ENCODE results near the gene CLEC7A.

Gene CLEC7A

DNA sequence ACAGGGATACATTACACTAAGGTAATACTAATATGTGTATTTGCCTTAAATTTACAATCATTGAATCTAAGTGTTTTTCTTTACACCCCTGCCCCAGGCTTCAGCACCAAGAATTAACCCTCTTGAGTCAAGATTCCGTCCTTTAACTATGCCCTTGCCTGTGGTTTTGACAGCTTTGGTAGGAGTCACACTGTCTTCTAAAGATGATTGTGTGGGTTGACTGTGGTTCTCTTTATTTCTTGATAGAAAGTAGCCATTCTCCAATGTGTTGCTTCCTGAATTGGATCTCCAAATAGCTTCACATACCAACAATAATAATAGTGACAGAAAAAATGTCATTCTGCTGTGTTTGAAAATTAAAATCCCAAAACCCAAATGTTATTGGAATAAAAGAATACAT lies 3.6 kb downstream of the CLEC7A start:
- TF ChIP-seq CTCF (IDR thresholded peaks at IDR 0.05; ENCODE audit: borderline replicate concordance, insufficient read depth, low read depth, low read length) = no peak
- H3K4me3 ChIP-seq (ENCODE audit: low read depth, low read length) = no peak overlapping the region

- H3K4me3 ChIP-seq (ENCODE audit: low read depth, low read length) = no peak overlapping the region
- no peak for TF ChIP-seq CTCF (IDR thresholded peaks at IDR 0.05; ENCODE audit: borderline replicate concordance, insufficient read depth, low read depth, low read length)
These were observed 7.3 kb downstream of the CLEC7A start for GRCh38 chr12:10122689-10123088.

DNA sequence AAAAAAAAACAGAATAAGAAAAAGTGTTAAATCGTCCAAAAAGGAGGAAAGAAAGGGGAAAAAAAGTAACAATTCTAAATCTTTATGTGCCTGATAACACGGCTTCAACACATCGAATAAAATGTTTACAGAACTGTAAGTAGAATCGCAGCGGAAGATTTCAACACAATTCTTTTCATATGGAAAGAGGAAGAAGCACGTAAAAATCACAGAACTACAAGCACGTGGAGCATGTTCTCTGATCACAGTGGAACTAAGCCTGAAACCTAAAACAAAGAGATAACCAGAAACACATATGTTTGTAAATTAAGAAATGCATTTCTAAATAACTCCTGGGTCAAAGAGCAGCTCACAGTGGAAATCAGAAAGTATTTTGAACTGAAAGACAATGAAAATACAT lies 8.7 kb downstream of the CLEC7A start:
- no peak for TF ChIP-seq CTCF (IDR thresholded peaks at IDR 0.05; ENCODE audit: borderline replicate concordance, insufficient read depth, low read depth, low read length)

GRCh38 chr12:10119066-10119465 lies 10.9 kb downstream of the CLEC7A start:
- TF ChIP-seq CTCF (IDR thresholded peaks at IDR 0.05; ENCODE audit: borderline replicate concordance, insufficient read depth, low read depth, low read length) = no peak
- no peak overlapping the region for H3K4me3 ChIP-seq (ENCODE audit: low read depth, low read length)

More for the DNA sequence above, 8.7 kb downstream of the CLEC7A start:
- no peak overlapping the region for H3K4me3 ChIP-seq (ENCODE audit: low read depth, low read length)

DNA sequence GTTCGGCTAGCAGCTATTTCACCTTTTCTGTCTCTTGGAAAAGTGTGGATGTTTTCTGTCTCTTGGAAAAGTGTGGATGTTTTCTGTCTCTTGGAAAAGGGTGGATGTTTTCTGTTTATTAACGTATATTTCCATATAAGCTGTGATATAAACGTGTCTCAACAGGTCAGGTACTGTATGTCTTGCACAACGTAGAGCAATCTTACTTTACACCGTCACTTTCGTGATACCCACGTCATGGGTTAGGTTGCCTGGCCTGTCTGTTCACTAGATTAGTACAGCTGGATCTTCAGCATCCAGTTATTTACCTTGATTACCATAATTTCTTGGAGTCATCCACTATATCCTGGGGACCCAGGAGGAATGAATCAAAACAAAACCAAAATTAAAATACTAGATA lies 14.1 kb downstream of the CLEC7A start:
- H3K4me3 ChIP-seq (ENCODE audit: low read depth, low read length) = no peak overlapping the region
- TF ChIP-seq CTCF (IDR thresholded peaks at IDR 0.05; ENCODE audit: borderline replicate concordance, insufficient read depth, low read depth, low read length) = no peak

DNA sequence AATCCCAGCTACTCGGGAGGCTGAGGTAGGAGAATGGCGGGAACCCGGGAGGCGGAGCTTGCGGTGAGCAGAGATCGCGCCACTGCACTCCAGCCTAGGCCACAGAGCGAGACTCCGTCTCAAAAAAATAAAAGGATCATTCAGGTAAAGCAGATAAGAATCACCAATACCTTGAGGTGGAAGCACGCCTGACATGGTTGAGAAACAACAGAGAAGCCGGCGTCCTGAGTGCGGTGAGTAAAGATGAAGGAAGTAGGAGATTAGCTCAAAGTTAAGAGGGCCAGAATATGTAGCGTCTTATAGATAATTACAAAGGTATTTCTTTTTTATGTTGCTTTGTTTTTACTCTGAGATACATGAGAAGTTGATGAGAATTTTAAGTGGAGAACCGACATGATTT lies 14.7 kb downstream of the CLEC7A start:
- TF ChIP-seq CTCF (IDR thresholded peaks at IDR 0.05; ENCODE audit: borderline replicate concordance, insufficient read depth, low read depth, low read length) = no peak
- no peak overlapping the region for H3K4me3 ChIP-seq (ENCODE audit: low read depth, low read length)

- no peak for TF ChIP-seq CTCF (IDR thresholded peaks at IDR 0.05; ENCODE audit: borderline replicate concordance, insufficient read depth, low read depth, low read length)
- H3K4me3 ChIP-seq (ENCODE audit: low read depth, low read length) = no peak overlapping the region
These were observed 16.1 kb downstream of the CLEC7A start for GRCh38 chr12:10113920-10114319.

Measured in GM12875 (cell line).